Nucleus accumbens (tissue), 56 donors: ENCODE results near the gene NDST1.

Source experiments
- DNase-seq, 56 donors: peaks; one replicate each; lab custom pipeline; 2025; lab: John Stamatoyannopoulos, UW

The NDST1 gene

DNA sequence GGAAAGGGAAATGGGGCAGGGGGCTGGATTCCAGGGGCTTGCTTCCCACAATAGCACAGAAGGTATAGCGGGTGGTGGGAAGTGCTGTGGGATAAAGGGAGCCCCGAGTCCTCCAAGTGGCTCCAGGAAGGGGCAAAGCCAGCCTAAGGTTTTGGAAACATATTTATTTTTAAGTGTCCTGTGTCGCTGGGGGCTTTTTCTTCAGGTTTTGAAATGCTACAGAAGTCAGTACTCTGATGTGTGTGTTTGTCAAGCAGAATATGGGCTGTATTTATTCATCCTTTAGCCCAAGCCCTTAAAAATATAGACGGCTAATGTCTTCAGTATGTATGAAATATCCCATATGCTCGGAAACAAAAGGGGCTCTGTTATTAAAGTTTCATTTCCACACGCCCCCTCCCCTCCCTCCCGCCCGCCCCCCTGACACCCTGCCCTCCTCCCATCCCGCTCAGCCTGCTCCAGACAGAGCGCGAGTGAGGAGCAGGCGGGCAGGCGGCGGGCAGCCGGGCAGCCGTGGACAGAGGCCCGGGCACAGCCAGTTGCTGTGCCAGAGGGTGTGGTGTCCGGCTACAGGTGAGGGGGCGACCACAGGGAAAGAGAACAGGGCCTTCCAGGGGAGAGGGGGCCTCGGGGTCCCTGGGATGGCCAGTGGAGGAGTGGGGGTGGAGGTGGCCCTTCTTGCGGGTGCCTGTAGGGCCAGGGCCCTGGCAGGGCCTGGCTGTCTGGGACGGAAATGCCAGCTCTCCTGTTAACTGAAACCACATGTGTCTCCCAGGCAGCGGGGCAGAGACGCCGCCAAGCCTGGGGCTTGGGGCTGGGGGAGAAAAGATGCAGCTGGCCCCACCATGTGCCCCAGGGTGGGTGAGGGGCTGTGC lies 92.9 kb downstream of the NDST1 start:
- no peak for DNase-seq

DNA sequence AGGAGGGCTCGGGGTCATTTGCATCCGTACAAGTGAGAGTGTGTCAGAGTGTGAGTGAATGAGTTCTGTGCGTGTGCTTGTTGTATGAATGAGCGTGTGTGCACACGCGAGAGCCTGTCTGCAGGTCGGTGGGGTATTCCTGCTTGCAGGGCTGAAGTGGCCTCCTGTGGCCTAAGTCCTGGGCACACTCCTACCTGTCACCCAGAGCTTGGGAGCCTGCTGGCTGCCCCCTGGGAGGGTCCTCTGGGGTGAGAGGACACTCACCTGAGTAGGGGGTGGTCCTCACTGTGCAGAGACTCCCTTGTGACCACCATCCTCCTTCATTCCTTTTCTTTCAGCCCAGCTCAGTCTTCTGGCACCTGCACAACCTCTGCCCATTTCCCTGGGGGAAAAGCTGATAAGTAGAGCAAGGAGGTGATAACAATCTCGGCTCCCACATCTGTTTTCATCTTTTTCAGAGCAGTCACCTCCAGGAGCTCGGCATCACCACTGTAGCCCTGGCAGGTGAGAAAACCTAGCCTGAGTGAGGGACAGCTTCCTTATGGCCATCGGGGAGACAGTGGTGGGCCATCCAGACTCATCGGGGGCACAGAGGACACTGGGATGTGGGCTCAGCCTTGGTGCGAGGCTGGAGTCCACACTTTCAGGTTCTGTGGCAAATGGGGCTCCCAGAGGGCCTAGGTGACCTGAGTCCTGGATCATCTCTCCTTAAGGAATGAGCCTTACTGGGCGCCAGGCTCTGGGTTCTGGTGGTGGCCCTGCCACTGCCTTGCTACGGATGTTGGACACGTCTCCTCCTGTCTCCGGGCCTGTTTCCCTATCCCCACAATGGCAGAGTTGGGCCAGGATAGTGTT lies 93.8 kb downstream of the NDST1 start:
- no peak for DNase-seq

DNA sequence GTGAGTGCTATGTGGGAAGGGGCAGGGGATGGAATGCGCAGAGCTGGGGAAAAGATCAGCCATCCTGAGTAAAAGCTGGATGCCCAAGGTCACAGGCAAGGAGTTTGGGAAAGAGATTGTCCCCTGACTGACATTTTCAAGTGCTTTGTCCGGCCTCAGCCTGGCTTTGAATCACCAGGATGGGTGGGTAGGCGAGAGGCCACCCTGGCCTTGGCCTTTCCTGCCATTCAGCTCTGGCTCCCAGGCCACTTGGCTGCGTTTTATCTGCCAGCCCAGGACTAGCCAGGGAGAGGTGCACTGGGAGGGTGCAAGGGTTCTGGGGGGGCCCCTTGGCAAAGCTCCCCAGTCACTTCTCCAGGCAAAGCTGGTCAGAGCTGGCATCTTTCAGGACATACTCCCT lies 95.1 kb downstream of the NDST1 start:
- DNase-seq = no peak

DNA sequence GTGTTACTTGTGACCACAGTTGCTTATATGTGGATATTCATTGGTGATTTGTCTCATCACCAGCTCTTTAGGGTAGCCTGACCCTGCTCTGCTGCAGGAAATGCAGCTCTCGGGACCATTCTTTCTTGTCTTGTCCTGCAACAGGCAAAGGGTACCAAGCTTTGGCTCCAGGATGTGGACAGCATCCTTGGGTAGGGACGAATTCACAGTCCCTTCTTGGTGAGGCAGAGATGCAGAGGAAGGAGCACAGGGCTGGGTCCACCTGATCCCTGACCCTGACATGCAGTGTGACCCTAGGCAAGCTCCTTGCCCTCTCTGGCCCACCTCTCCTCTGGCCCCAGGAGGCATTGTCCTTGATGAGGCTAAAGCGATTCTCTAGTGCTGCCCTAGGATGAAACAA lies 95.6 kb downstream of the NDST1 start:
- DNase-seq = no peak

DNA sequence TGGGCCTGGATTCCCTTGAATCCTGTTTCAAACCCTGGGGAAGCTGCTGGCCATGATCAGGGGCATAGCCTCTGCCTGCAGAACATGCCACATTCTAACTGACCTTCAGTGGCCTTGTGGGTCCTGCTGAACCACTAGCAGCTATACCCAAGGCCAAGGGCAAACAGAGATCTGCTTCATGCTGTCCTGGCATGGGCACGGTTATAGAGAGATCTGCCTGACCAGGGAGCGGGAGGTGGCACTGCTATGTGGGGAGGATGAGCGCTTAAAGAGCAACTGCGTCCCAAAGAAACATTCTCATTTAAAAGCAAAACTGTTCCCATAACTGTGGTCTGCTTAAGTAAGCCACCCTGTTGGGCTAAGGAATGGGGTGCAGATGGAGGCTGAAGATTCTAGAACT lies 96.1 kb downstream of the NDST1 start:
- DNase-seq = no peak

DNA sequence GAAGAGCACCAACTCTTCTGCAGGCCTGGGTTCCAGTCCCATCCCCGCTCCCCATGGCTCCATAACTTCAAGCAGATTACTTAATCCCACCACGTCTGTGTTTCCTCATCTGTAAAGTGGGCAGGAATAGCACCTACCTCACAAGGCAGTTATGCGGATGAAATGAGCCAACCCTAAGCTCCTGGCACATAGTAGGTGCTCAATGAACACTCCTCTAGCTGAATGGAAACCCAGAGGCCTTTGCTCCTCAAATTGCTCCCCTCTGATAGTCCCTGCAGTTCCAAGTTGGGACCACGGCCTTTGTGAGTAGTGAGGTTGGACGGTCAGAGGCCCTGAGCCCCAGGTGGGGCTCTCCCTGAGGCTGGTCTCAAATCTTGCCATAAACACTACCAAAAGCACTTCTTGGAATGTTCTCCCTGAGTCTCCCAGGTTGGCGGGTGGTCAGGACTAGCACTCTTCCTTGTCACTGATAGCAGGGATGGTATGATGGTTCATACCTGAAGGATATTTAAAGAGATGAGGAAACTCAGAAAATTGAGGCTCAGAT lies 97.0 kb downstream of the NDST1 start:
- DNase-seq = no peak

DNA sequence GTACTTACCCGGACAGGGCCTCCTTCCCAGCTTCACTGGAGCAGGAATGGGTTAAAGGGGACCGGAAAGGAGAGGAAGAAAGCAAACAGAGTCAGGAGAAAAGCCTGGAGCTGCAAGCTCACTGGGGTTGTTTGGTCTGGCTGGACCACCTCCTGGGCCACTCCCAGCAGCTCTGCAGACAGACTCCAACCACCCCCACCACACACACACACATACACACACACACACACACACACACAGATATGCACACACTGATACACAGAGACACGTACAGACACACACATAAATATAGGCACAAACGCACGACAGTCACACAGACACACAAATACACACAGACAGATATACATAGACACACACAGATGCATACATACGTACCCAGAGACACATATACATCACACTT lies 97.6 kb downstream of the NDST1 start:
- no peak for DNase-seq

DNA sequence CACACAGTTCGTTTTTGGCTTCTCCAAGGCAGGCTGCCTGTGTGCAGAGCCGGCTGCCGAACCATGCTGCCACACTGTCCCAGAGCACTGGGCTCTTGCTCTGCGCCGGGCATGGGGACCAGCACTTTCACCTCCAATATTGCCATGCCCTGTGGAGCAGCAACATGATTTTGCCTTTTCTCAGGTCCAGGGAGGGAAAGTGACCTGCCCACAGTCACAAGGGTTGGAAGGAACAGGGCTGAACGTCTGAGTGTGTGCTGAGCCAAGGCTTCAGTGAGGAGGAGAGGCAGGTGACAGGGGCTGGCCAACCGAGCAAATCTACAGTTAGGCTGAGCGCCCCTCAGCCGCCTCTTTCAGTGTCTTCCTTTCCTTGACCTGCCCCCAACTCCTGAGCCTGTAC lies 98.5 kb downstream of the NDST1 start:
- DNase-seq = no peak

DNA sequence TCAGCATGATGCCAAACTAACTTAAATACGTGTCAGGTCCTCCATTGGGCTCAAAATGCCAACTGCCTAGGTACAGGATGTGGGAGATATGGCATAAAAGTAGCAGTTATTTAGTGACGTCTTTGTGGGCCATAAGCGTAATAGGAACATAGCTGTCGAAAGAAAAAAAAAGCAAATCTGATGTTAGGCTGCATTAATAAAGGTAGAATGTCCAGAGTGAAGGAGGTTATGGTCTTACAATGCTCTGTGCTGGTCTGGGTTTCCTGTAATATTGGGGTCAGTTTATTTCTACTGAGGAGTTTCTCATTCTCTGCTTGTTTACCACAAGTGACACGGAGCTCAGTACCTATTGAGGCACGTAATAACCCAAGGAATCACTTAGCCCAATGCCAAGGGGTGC lies 99.2 kb downstream of the NDST1 start:
- DNase-seq = no peak
